Tibial nerve (tissue), 4 donors: Measurements from ENCODE around the gene HAUS6. TPM values are rescaled to one million over a fixed set of nuclear protein-coding genes. Genes with fewer than 3 reads are reported as not detected.
A peak's percentile ranks its signal among the peaks of the same experiment; 100 is the strongest.

Experiments used
- DNase-seq, 2 donors: peaks; one replicate each; pipeline ENCODE4 v3.0.0-alpha.2; 2019; ENCODE audit warnings: low spot score in 2 of 2
- H3K27ac ChIP-seq, 4 donors: fragments of 200-600 bp; sonication (generic) in 3 of 4; one replicate each; pipeline ENCODE4 v1.5.1; 2017 to 2019; ENCODE audit warnings: mild to moderate bottlenecking in 1 of 4
- H3K27me3 ChIP-seq, 2 donors: fragments of 200-600 bp; sonication (generic) in 1 of 2; one replicate each; pipeline versions ENCODE4 v1.5.1 to v1.6.0; 2017 to 2019
- H3K36me3 ChIP-seq, 3 donors: fragments of 200-600 bp; sonication (generic); one replicate each; pipeline ENCODE4 v1.5.1; 2018 to 2019
- H3K4me1 ChIP-seq, 4 donors: fragments of 200-600 bp; sonication (generic) in 3 of 4; one replicate each; pipeline ENCODE4 v1.5.1; 2017 to 2019
- H3K4me3 ChIP-seq, 4 donors: fragments of 200-600 bp; sonication (generic) in 3 of 4; one replicate each; pipeline ENCODE4 v1.5.1; 2017 to 2019; ENCODE audit warnings: mild to moderate bottlenecking in 1 of 4, moderate library complexity in 1 of 4
- H3K9me3 ChIP-seq, 4 donors: fragments of 200-600 bp; sonication (generic) in 3 of 4; one replicate each; pipeline ENCODE4 v1.5.1; 2017 to 2019
- EP300 ChIP-seq, 2 donors: sonication (generic); formaldehyde crosslinking; IDR thresholded peaks; one replicate each; pipeline ENCODE4 v1.6.1; 2017; ENCODE audit warnings: antibody characterized with exemption in 2 of 2, mild to moderate bottlenecking in 1 of 2
- POLR2A ChIP-seq, 2 donors: fragments of 450-650 bp; IDR thresholded peaks; one replicate each; pipeline ENCODE4 v1.6.1; 2017; ENCODE audit warnings: antibody characterized with exemption in 2 of 2, mild to moderate bottlenecking in 2 of 2, moderate library complexity in 2 of 2
- WGBS, 2 donors: methylation state at CpG; one replicate each; pipeline ENCODE4 v1.1.5; 2018; 5-methylcytosine and 5-hydroxymethylcytosine counted together
- total RNA-seq, 4 donors: library from RNA; depleted of rRNA; stranded (reverse); fragments of >200 nt; gene quantifications; one replicate each; pipeline ENCODE4 v1.1.0, GENCODE V29; 2016
- TF ChIP-seq, protein P1 (sequence below), 5 experiments: fragments of 200-600 bp in 3 of 5; fragments of 450-650 bp in 2 of 5; sonication (generic) in 3 of 5; IDR thresholded peaks; one replicate each; pipeline ENCODE4 v1.5.1; 2016 to 2019; ENCODE audit warnings: antibody characterized with exemption in 5 of 5, mild to moderate bottlenecking in 3 of 5, moderate library complexity in 2 of 5

The HAUS6 gene
- total RNA-seq, 4 donors from 2014 or later = 10.1 to 37.1 (median 11.2) TPM

DNA sequence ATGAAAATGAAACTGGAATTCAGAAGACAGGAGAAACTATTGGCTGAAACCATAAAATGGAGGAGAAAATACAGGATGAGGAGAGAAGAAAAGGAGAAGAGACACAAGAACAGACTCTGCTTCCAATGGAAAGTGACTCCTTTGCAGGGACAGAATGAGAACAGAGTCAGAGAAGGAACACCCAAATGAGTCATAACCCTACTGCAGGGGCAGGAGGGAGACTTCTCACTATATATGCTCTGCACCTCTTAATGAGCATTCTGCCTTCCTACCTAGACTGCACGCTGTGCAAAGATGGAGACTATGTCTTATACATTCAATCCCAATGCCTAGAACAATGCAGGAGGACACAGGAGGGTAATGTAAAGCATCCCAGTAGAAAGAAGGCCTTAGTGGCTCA, 71.8 kb downstream of the HAUS6 start:
- TF ChIP-seq POLR2A (IDR thresholded peaks at IDR 0.05) (no peak), EP300 (IDR thresholded peaks at IDR 0.05) (no peak)
- TF ChIP-seq, protein P1, sequence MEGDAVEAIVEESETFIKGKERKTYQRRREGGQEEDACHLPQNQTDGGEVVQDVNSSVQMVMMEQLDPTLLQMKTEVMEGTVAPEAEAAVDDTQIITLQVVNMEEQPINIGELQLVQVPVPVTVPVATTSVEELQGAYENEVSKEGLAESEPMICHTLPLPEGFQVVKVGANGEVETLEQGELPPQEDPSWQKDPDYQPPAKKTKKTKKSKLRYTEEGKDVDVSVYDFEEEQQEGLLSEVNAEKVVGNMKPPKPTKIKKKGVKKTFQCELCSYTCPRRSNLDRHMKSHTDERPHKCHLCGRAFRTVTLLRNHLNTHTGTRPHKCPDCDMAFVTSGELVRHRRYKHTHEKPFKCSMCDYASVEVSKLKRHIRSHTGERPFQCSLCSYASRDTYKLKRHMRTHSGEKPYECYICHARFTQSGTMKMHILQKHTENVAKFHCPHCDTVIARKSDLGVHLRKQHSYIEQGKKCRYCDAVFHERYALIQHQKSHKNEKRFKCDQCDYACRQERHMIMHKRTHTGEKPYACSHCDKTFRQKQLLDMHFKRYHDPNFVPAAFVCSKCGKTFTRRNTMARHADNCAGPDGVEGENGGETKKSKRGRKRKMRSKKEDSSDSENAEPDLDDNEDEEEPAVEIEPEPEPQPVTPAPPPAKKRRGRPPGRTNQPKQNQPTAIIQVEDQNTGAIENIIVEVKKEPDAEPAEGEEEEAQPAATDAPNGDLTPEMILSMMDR (IDR thresholded peaks at IDR 0.05) = no peak
- Histone ChIP-seq H3K27me3 (no peaks in the 10 kb centered on the region), H3K36me3 (no peaks in the 10 kb centered on the region), H3K9me3 (no peaks in the 10 kb centered on the region), H3K27ac (no peak overlapping the region), H3K4me1 (peaks cover 0 to 7% (median 0%) of the 10 kb centered on the region in 4 donors), H3K4me3 (no peak overlapping the region)
- 95 to 96% methylated on average over 1 of the region's 1 CpG for WGBS, 2 donors
- no peak for DNase-seq

DNA sequence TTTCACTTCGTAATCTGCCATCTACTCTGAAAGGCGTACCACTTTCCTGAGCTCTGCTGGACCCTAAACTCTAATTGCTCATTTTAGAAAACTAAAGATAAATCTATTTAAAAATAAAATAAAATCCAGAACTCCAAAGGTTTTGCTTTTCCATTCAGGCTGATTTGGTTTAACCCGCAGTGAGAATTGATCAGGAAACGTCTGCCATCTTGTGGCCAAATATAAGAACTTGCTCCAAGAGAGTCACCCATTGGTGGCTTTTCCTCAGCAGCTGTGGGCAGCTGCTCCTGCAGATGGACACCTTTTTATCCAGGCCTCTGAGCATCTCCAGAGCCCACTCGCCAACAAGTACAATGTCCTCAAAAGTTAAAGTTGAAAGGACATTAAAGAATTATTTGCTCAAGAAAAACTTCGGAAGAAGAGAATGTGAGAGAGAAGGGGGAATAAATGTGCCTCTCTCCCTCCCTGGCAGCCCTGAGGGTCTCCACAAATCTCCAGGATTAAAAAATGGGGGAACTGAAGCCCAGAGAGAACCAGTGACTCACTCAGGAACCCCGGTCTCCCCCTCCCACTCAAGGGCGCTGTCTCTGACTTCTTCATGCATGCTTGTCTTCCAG, 73.8 kb downstream of the HAUS6 start:
- TF ChIP-seq, protein P1 (IDR thresholded peaks at IDR 0.05) = peak; percentile 62 to 77 (median 70)
- no peak for TF ChIP-seq POLR2A (IDR thresholded peaks at IDR 0.05)
- Histone ChIP-seq H3K36me3 (no peaks in the 10 kb centered on the region), H3K4me3 (no peak overlapping the region), H3K27ac (no peak overlapping the region), H3K27me3 (no peaks in the 10 kb centered on the region), H3K9me3 (no peaks in the 10 kb centered on the region), H3K4me1 (peaks cover 0 to 7% (median 0%) of the 10 kb centered on the region in 4 donors)
- WGBS, 2 donors = 17 to 20% methylated on average over 8 of the region's 8 CpGs
- peak in 1 of 2 donors; percentile 45 for DNase-seq

DNA sequence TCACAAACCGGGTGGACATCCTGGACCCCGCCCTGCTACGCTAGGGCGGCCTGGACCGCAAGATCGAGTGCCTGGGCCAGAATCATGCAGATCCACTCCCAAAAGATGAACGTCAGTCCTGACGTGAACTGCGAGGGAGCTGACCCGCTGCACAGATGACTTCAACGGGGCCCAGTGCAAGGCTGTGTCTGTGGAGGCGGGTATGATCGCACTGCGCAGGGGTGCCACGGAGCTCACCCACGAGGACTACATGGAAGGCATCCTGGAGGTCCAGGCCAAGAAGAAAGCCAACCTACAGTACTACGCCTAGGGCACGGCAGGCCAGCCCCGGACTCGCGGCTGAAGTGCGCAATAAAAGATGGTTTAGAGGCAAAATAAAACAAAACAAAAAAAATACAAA, 74.9 kb downstream of the HAUS6 start:
- no peak overlapping the region for H3K27ac ChIP-seq
- no peaks in the 10 kb centered on the region for H3K9me3 ChIP-seq
- H3K4me3 ChIP-seq = no peak overlapping the region
- no peak for DNase-seq
- WGBS, 2 donors = 96 to 98% methylated on average over 16 to 22 of the region's 22 CpGs
- H3K36me3 ChIP-seq = no peaks in the 10 kb centered on the region
- H3K27me3 ChIP-seq = no peaks in the 10 kb centered on the region
- TF ChIP-seq, protein P1 (IDR thresholded peaks at IDR 0.05) = no peak
- TF ChIP-seq POLR2A (IDR thresholded peaks at IDR 0.05) (no peak), EP300 (IDR thresholded peaks at IDR 0.05) (no peak)
- H3K4me1 ChIP-seq = peaks cover 0 to 7% (median 0%) of the 10 kb centered on the region in 4 donors

DNA sequence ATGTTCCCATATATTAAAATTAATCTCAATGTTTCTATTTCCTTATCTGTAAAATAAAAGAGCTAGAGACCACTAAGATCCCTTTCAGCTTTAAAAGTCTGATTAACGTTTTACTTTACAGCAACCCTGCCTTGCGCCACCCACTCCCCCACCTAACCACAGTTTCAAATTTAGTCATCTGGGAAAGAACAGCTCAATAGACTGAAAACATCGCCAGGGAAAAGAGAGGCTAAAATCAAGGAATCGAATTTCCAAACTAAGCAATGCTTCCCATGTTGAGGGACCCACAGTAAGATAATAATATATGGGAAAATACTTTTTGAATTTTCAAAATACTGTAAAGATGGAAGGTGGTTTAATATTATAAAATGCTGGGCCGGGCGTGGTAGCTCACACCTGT, 76.3 kb downstream of the HAUS6 start:
- Histone ChIP-seq H3K4me3 (no peak overlapping the region), H3K4me1 (peaks cover 0 to 7% (median 0%) of the 10 kb centered on the region in 4 donors), H3K36me3 (no peaks in the 10 kb centered on the region), H3K27ac (no peak overlapping the region), H3K9me3 (no peaks in the 10 kb centered on the region), H3K27me3 (no peaks in the 10 kb centered on the region)
- WGBS, 2 donors = 88 to 93% methylated on average over 6 of the region's 6 CpGs
- TF ChIP-seq EP300 (IDR thresholded peaks at IDR 0.05) = no peak
- TF ChIP-seq POLR2A (IDR thresholded peaks at IDR 0.05) = no peak
- TF ChIP-seq, protein P1 (IDR thresholded peaks at IDR 0.05) = no peak
- DNase-seq = no peak

DNA sequence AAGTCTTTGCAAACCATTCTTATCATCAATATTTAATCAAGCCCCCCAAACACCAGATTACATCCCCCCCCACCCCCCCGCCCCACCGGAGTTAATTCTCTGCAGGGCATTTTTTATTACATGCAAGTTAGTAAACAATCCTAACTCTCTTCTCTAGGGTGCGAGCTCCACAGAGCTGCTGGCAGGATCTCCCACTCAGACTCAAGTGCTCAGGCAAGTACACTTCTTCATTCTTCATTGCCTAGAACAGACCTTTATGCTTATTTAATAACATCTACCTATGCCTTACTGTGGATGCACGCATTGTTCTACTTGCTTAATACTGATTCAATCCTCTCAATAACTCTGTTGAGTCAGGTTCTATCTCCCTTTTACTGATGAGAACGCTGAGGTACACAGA, 79.6 kb downstream of the HAUS6 start:
- H3K27ac ChIP-seq = no peak overlapping the region
- 65 to 70% methylated on average over 5 of the region's 5 CpGs for WGBS, 2 donors
- H3K27me3 ChIP-seq = no peaks in the 10 kb centered on the region
- TF ChIP-seq, protein P1 (IDR thresholded peaks at IDR 0.05) = no peak
- TF ChIP-seq POLR2A (IDR thresholded peaks at IDR 0.05) (no peak), EP300 (IDR thresholded peaks at IDR 0.05) (no peak)
- H3K4me3 ChIP-seq = no peak overlapping the region
- no peaks in the 10 kb centered on the region for H3K36me3 ChIP-seq
- H3K9me3 ChIP-seq = no peaks in the 10 kb centered on the region
- DNase-seq = no peak
- no peaks in the 10 kb centered on the region for H3K4me1 ChIP-seq
